ENCODE measurements around the gene NLGN1.
"Not testable (repeated sequence)": the region's sequence is repeated elsewhere in the genome, so short reads cannot be mapped to it uniquely, and the experiment has no call there.

Gene NLGN1

GRCh38 chr3:174218016-174218415 is 820.5 kb downstream of the NLGN1 start:
- DNase-seq (ENCODE audit: low spot score): no peak
- in situ Hi-C loops (cut with MboI; ENCODE audit: low pct_unique_long_range_greater_than_20kb, low sequenced_read_pairs, unreplicated experiment): no loop called here
- TF ChIP-seq, protein P1, sequence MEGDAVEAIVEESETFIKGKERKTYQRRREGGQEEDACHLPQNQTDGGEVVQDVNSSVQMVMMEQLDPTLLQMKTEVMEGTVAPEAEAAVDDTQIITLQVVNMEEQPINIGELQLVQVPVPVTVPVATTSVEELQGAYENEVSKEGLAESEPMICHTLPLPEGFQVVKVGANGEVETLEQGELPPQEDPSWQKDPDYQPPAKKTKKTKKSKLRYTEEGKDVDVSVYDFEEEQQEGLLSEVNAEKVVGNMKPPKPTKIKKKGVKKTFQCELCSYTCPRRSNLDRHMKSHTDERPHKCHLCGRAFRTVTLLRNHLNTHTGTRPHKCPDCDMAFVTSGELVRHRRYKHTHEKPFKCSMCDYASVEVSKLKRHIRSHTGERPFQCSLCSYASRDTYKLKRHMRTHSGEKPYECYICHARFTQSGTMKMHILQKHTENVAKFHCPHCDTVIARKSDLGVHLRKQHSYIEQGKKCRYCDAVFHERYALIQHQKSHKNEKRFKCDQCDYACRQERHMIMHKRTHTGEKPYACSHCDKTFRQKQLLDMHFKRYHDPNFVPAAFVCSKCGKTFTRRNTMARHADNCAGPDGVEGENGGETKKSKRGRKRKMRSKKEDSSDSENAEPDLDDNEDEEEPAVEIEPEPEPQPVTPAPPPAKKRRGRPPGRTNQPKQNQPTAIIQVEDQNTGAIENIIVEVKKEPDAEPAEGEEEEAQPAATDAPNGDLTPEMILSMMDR (IDR thresholded peaks at IDR 0.05; ENCODE audit: extremely low read depth, insufficient read depth, missing control alignments): no peak

- TF ChIP-seq, protein P1 (IDR thresholded peaks at IDR 0.05; ENCODE audit: extremely low read depth, insufficient read depth, missing control alignments): no peak
- DNase-seq (ENCODE audit: low spot score): no peak
- in situ Hi-C loops (cut with MboI; ENCODE audit: low pct_unique_long_range_greater_than_20kb, low sequenced_read_pairs, unreplicated experiment): no loop called here
These were observed 822.2 kb downstream of the NLGN1 start for GRCh38 chr3:174219738-174220137.

DNA sequence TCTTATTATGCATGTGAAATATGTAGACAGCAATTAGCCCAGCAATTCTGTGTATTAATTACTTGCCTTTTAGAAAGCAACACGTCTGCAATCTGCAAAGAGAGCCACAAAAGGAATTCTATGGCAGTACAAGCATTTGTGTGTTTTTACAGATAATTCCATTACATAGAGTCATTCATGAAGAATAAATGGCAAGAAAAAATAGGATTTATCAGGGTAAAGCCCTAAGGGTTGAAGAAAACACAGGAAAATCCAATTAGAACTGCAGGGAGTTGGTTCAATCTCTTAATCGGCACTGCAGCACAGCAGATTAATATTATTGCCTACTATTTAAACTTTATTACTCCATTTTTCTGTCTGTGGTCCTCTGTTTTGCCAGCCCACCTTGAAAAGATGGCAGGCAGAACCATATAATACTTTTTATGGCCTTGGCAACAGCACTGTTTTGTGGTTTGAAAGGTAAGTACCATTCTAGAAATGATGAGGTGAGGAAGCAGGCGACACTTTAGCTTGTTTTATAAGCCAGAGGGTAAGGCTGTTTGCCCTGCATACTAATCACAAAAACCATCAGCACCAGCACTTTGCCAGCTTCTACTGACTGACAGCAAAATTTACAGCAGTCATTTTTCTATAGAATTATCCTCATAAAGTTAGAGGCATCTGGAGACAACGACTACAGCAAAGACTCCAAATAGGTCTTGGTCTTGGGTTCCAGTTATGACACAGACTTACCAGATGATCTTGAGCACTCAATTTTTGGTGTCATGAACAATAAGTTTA is 823.4 kb downstream of the NLGN1 start:
- in situ Hi-C loops (cut with MboI; ENCODE audit: low pct_unique_long_range_greater_than_20kb, low sequenced_read_pairs, unreplicated experiment): no loop called here
- TF ChIP-seq, protein P1 (IDR thresholded peaks at IDR 0.05; ENCODE audit: extremely low read depth, insufficient read depth, missing control alignments): no peak
- no peak for DNase-seq (ENCODE audit: low spot score)

DNA sequence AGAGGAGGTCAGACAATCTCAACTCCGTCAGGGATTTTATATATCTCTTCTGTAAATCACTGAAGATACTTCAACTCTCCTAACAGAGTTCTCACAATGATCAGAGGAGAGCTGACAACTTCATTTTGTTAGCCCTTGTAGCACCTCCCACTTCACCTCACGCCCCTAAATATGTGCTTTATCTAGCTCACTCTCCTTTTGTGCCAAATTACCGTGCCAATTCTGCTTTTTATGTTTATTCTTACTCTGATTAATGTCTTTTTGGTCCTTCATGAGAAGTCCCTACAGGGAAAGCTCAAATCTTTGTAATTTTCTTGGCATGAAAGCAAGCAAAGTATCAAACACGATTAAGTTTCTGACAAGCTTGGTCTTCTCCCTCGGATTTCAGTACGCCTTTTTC is 825.5 kb downstream of the NLGN1 start:
- no peak for DNase-seq (ENCODE audit: low spot score)
- TF ChIP-seq, protein P1 (IDR thresholded peaks at IDR 0.05; ENCODE audit: extremely low read depth, insufficient read depth, missing control alignments): no peak
- in situ Hi-C loops (cut with MboI; ENCODE audit: low pct_unique_long_range_greater_than_20kb, low sequenced_read_pairs, unreplicated experiment): no loop called here

DNA sequence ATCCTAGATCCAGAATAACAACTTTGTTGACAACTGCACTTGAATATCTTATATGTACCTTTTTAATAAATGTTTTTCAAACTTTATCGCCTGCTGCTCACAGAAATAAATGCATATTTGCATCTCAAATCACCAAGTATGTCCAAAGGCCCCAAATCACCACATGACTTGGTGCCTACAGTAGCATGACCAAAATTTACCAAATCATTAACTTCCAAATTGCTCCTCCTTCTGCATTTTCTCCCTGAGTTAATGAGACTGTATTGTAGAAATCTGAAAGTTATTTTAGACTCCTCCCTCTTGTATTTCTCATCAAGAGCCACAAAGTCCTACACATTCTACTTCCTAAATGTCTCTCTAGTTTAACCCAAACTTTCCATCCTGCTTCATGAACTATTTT is 826.1 kb downstream of the NLGN1 start:
- TF ChIP-seq, protein P1 (IDR thresholded peaks at IDR 0.05; ENCODE audit: extremely low read depth, insufficient read depth, missing control alignments): no peak
- in situ Hi-C loops (cut with MboI; ENCODE audit: low pct_unique_long_range_greater_than_20kb, low sequenced_read_pairs, unreplicated experiment): no loop called here
- no peak for DNase-seq (ENCODE audit: low spot score)

DNA sequence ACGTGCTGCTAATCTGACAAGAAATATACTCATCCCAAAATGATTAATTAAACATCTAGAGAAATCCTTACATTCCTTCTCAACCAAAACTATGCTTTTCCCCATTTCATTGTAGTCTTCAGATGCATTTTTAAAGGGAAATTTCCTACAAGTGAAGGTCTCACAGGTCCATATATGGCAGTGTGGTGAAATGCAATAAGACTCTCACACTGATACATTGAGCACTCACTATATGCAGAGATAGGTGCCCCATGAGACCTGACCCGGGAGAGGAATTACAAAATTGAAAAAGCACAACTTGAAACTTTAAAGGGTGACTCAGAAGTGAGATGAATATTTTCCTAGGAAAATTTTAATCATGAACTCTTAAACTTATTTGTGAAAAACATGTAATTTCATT is 832.4 kb downstream of the NLGN1 start:
- in situ Hi-C loops (cut with MboI; ENCODE audit: low pct_unique_long_range_greater_than_20kb, low sequenced_read_pairs, unreplicated experiment): no loop called here
- no peak for DNase-seq (ENCODE audit: low spot score)
- TF ChIP-seq, protein P1 (IDR thresholded peaks at IDR 0.05; ENCODE audit: extremely low read depth, insufficient read depth, missing control alignments): no peak

DNA sequence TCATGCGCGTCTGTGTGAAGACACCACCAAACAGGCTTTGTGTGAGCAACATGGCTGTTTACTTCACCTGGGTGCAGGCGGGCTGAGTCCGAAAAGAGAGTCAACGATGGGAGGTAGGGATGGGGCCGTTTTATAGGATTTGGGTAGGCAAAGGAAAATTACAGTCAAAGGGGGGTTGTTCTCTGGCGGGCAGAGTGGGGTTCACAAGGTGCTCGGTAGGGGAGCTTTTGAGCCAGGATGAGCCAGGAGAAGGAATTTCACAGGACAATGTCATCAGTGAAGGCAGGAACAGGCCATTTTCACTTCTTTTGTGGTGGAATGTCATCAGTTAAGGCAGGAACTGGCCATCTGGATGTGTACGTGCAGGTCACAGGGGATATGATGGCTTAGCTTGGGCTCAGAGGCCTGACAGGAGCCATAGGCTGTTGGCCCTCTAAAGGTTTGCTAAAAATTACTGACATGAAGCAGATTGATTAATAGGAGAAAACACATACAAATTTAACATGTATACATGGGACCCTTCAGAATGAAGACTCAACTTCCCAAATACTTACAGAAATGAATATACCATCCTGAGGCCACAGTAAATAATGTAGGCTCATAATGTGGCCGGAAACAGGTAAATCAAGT is 834.6 kb downstream of the NLGN1 start:
- in situ Hi-C loops (cut with MboI; ENCODE audit: low pct_unique_long_range_greater_than_20kb, low sequenced_read_pairs, unreplicated experiment); DNase-seq (ENCODE audit: low spot score): not testable (repeated sequence)
